Measurements from ENCODE around the gene INCA1.

DNA sequence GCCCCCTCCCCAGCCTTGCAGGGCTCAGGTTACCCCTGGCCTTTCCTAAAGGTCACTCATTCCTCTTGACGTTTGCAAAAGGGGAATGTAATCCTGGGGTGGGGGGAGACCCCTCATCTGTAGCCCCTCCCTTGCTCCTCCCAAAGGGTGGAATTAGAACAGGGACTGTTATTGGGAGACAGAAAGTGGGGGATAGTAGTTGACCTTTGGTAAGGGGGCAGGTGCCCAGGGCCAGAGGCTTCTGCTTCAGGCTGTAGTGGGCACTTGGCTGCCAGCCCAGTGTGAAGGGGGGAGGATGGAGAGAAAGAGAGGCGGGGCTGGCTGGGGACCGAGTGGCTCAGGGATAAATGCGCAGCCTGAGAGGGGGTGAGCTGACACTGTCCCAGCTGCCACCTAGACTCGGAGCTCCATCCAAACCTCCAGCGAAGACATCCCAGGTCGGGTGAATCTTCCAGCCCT is 46.5 kb downstream of the INCA1 start, which contains the start of gene ENO3:
- TF ChIP-seq, protein P1, sequence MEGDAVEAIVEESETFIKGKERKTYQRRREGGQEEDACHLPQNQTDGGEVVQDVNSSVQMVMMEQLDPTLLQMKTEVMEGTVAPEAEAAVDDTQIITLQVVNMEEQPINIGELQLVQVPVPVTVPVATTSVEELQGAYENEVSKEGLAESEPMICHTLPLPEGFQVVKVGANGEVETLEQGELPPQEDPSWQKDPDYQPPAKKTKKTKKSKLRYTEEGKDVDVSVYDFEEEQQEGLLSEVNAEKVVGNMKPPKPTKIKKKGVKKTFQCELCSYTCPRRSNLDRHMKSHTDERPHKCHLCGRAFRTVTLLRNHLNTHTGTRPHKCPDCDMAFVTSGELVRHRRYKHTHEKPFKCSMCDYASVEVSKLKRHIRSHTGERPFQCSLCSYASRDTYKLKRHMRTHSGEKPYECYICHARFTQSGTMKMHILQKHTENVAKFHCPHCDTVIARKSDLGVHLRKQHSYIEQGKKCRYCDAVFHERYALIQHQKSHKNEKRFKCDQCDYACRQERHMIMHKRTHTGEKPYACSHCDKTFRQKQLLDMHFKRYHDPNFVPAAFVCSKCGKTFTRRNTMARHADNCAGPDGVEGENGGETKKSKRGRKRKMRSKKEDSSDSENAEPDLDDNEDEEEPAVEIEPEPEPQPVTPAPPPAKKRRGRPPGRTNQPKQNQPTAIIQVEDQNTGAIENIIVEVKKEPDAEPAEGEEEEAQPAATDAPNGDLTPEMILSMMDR (IDR thresholded peaks at IDR 0.05) = no peak
- TF ChIP-seq POLR2AphosphoS5 (IDR thresholded peaks at IDR 0.05; ENCODE audit: insufficient read depth in 1 of 2, low read depth in 1 of 2) = no peak
